ENCODE measurements around the gene MTCL1. TPM values are rescaled to one million over a fixed set of nuclear protein-coding genes. Genes with fewer than 3 reads are reported as not detected.

Gene MTCL1
- total RNA-seq, 1 experiment from 2014 or later = 55.4 TPM

DNA sequence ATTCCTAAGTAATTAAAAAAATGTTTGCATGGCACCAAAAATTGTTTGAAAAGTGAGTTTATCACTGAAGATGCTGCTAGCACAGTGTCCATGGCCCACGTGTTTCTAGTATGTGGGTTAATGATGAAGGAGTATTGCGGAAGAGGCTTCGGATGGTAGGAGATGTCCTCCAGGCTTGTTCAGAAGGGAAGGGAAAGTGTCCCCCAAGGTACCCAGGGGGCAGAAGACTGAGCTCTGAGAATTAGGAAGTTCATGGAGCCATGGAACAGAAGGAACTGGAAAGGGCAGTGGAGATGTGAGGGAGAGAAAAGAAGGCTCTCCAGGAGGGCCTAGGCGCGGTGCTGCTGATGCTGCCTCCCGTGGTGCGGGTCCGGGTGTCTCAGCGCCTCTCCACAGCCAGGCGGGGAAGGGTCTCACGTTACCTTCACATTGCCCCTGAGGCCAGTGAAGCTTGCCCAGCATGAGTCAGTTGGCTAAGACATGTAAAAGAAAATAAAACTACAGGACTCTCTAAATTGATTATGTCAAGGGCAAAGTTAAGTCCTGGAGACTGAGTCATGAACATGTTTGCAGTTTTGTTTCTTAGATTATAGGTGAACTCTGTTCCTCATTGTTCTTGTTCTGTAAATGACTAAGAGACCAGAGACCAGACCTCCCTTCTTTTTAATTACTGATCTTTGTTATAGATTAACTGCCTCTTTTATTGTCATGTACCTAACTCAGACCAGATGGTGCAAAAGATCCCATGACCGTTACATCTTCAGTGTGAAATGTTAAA is 89.0 kb downstream of the MTCL1 start:
- DNase-seq (ENCODE audit: low read depth) = peak; percentile 98
- in situ Hi-C loops (cut with HindIII; ENCODE audit: low pct_unique_long_range_greater_than_20kb, low sequenced_read_pairs) = no loop called here

DNA sequence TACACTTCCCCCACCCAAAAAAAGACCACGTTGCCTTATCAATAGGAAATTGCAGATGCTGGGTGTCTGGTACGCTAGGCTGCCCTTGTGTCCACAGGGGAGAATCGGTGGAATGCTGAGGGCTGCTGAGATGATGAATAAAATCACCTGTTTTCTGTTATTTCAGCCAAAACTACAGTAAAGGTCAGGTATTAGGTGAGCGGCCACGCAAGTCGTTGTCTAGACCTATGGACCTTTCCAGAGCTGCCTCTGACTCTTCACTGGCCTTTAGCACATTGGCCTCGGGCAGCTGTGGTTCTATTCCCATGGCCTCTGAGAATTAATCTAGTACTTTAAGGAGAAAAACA is 89.6 kb downstream of the MTCL1 start:
- in situ Hi-C loops (cut with HindIII; ENCODE audit: low pct_unique_long_range_greater_than_20kb, low sequenced_read_pairs) = no loop called here
- no peak for DNase-seq (ENCODE audit: low read depth)

DNA sequence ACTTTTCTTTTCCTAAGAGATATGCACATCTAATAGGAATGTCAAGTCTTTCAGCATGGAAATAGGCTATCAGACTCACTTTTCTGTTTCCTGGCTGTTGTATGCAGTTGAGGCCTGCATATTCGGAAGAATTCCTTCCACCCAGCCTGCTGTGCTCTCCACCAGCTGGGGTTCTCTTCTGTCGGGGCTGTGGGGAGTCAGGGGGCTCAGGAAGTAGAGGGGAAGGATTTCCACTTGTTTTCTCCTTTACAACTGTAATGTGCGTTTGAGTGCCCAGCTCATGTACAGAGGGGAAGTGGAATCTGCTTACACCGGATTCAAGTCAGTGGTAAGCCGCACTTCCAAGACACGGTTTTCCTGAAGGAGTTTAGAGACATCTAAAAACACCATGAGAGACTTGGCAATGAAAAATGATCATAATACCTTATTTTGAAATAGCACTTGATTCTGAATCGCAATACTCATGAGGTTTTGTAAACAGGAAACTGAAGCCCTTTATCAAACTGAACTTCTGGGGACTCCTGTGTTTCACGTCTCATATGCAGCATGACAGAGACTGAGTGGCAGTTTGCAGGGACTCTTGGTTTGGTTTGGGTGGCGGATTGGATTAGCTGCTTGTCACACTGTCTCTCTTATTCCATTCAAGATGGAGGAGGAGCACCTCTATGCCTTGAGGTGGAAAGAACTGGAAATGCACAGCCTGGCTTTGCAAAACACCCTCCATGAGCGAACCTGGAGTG is 90.4 kb downstream of the MTCL1 start:
- in situ Hi-C loops (cut with HindIII; ENCODE audit: low pct_unique_long_range_greater_than_20kb, low sequenced_read_pairs) = no loop called here
- no peak for DNase-seq (ENCODE audit: low read depth)

DNA sequence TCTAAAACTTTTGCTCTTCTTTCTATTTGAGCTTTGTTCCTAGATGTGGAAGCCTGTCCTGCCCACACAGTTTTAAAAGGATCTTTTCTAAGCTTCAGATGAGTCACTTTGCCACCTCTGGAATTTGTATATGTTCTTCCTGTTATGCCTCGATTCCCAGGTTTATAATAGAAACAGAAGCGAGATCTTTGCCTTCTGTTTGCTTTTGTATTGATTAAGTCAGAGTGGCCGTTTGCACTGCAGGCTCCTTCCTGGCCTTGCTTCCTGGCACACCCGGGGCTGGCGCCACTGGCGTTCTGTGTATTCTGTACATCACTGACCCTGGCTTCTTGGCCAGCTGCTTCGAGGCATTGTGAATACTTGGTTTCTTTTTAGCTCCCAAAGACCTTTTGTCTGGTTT is 91.8 kb downstream of the MTCL1 start:
- in situ Hi-C loops (cut with HindIII; ENCODE audit: low pct_unique_long_range_greater_than_20kb, low sequenced_read_pairs) = no loop called here

DNA sequence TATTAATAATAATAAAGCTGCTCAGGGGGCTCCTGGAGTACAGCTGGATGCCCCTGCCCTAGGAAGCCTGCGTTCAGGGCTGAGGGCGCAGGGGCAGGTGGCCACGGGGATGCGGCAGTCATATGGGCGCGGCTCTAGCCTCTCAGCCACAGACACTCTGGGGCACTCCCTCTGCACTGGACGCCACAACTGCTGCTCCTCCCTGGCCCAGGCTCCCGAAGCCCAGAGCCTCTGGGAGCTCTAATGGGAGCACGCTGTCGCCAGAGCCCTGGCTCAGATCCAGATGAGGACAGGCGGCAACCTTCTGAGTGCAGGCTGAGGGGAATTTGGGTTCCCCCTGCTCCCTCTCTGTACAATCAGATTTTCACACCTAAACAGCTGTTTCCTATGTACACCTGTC is 93.6 kb downstream of the MTCL1 start:
- DNase-seq (ENCODE audit: low read depth) = no peak
- in situ Hi-C loops (cut with HindIII; ENCODE audit: low pct_unique_long_range_greater_than_20kb, low sequenced_read_pairs) = no loop called here

More for the DNA sequence above, 91.8 kb downstream of the MTCL1 start:
- DNase-seq (ENCODE audit: low read depth) = no peak

DNA sequence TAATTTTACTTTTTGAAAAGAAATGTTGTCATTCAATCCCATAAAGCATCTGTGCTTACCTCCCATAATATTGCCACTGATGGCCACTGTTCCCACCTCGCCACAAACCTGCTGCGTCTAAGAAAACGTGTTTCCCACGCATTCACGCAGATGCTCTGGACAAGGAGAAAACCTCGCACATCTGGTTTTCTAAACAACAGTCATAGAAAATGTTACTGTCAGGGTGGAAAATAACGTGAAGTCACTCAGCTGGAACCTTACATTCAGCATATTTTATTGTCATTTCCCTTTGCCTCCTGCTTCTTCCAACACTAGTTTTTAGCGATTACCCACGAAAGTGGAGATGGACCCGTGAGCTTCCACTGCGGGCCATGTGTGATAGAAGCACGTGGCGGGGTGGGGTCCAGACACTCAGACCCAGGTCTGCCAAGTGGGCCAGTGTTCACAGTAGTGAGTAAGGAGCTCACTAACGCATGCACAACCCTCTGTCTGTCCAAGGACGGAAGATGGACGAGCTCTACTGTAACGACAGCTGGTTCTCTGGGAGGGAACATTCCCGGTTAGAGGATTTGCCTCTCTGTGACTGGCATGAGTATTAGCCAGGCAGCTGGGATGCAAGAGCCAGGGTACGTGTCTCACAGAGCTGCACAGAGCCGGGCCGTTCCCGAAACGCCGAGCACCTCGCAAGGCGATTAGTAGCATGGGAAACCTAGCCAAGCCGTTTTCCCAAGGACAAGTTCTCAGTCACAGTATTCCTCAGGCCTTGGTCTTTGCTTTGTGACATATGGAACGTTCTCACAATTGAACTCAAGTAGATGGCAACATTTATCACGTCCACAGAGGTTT is 94.5 kb downstream of the MTCL1 start:
- no peak for DNase-seq (ENCODE audit: low read depth)
- in situ Hi-C loops (cut with HindIII; ENCODE audit: low pct_unique_long_range_greater_than_20kb, low sequenced_read_pairs) = no loop called here

DNA sequence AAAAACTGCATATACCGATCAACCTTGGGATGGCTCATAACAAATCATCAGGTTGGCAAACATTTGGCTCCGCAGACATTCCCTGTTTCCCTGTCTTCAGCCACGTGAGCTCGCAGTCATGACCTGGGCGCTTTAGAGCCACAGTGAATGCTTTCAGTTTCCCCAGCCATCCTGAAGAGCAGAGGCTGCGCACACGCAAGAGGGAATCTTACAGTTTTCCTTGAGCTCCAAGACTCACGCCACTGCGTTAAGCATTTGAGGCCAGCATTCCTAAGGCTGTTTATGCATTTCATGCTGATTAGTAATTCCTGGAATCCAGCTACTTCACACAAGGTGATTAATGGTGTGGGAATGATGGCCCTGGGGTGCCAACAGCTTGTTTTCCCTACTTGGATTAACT is 95.1 kb downstream of the MTCL1 start:
- in situ Hi-C loops (cut with HindIII; ENCODE audit: low pct_unique_long_range_greater_than_20kb, low sequenced_read_pairs) = no loop called here
- peak; percentile 97 for DNase-seq (ENCODE audit: low read depth)

DNA sequence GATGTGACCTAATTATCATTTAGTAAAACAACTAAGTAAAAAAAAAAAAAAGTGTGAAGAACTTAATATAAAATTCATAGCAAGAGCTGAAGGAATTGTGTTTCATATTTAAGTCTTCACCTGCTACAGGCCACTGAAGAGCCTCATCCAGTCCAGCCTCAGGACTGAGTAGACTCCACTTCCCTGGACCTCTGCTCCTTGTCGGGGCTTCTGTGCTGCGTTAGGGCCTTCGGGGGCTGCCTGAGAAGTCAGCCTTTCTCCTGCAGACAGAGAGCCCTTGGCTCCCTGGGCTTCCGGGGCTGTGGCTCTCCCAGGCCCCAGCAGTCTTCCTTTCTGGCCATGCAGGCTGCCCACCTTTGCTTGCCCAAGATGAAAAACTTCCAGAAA is 95.5 kb downstream of the MTCL1 start:
- in situ Hi-C loops (cut with HindIII; ENCODE audit: low pct_unique_long_range_greater_than_20kb, low sequenced_read_pairs) = no loop called here
- DNase-seq (ENCODE audit: low read depth) = no peak

DNA sequence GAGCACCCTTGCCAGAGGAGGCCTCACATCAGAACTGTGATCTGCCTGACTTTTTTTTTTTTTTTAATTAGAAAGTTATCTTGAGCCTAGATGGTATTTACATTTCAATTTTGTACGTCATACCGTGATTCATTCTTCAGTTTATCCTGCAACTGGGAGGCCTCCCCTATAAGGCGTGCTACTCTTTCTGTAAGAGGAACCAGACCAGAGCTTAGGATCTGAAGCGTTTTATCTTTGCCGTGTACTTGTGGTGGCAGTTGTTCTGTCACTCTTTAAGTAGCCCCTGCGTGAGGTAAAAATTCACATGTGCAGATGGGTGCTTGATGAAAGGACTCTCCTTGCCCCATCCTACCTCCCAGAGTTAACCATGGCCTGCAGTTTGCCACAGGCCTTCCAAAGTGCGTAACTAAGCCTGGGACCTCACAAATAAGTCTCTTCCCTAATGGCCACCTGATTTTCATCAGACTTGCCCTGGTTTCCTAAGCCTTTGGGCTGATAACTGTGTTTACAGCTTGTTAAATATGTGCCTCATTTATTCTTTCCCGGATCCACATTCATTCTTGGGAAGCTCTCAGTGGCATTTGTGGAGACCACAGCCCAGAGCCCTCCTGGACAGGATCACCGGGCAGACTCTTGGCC is 96.0 kb downstream of the MTCL1 start:
- in situ Hi-C loops (cut with HindIII; ENCODE audit: low pct_unique_long_range_greater_than_20kb, low sequenced_read_pairs) = no loop called here
- DNase-seq (ENCODE audit: low read depth) = peak; percentile 81

DNA sequence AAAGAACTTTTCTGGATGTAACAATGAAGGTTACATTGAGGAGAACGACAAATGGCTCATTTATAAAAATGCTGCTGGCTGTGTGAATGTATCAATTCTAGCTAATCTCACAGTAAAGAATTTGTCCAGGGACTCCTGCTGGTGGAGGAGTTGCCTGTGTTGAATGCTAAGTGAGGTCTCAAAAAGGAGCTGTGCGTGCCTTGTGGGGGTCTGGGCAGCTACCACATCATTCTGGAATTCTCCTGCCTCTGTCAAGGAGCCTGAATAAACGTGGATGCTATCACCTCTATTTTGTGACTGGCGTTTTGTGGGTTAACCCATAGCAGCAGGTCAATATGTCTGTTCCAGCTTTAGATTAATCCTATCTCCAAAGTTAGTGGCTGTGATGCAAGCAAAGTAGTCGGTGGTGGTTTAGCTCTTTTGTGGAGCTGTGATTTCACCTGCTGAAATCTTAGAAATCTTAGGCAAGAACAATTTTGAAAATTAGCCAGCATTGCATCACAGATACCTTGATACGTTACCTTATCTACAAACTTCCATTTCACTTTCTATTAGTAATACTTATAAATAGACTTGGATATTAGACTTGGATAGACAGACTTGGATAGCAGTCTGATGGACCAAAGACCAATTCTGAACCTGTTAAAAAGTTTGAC is 96.8 kb downstream of the MTCL1 start:
- in situ Hi-C loops (cut with HindIII; ENCODE audit: low pct_unique_long_range_greater_than_20kb, low sequenced_read_pairs) = no loop called here

DNA sequence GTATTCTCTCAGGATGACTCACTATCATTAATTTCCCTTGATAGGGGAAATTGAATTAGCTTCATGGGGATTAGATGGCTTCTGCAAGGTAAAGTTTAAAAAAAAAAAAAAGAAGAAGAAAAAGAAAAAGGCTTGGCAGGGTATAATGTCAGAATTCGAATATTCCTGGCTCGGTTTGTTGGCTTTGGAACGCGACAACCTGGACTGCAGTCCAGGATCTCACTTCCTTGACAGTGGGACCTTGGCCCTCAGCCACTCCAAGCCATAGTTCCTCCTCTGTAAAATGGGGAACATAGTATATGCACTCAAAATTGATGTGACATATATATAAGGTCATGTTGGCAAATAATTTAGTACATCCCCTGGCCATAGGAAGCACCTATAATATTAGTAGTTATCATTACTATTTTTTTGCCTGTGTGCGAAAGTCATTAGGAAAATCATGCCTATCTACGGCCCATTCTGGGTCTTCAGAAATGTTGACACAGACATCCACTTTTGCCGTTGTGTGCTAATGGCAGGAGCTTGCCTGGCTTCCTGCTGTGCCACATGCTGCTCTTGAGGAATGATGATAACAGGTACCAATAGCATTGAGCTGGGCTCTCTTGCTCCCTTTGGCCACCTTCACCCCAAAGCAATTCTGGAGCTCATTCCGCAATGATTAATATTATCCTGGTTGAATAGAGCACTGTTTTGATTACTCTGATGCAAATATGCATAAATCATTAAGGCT is 97.9 kb downstream of the MTCL1 start:
- in situ Hi-C loops (cut with HindIII; ENCODE audit: low pct_unique_long_range_greater_than_20kb, low sequenced_read_pairs) = no loop called here
- DNase-seq (ENCODE audit: low read depth) = no peak

More for the DNA sequence above, 96.8 kb downstream of the MTCL1 start:
- no peak for DNase-seq (ENCODE audit: low read depth)

DNA sequence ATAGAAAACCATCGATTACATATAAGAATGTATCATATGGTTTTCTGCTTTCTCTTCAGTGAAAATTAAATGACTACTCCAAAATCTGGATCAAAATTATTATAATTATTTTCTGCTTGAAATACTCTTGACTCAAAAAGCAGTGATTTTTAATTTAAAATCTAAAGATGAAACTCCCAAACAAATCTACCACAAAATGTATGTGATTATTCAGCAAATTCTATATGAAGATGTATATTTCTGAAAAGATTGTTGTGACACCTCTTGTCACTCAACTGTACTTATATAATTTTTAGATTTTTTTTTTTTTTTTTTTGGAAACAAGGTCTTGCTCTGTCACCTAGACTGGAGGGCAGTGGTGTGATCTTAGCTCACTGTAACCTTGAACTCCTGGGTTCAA is 98.6 kb downstream of the MTCL1 start:
- DNase-seq (ENCODE audit: low read depth) = no peak
- in situ Hi-C loops (cut with HindIII; ENCODE audit: low pct_unique_long_range_greater_than_20kb, low sequenced_read_pairs) = no loop called here

DNA sequence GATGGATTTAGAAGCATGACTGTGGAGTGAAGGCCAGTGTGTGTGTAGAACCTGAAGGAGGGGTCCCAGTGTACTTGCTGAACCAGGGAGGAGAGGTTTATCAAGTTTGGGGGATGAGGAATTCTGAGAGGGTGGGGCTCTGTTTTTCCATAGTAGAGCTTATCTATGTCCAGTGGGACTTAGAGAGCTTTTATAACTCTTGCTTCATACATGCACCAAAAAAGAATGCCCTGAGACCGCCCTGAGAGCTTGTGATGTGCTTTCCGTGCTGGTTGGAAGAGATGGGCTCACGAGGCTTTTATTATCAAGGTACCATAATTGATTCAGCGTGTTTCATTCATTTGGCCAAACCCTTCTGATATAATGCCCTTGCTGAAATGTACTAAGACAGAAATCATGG is 100.2 kb downstream of the MTCL1 start:
- in situ Hi-C loops (cut with HindIII; ENCODE audit: low pct_unique_long_range_greater_than_20kb, low sequenced_read_pairs) = no loop called here
- DNase-seq (ENCODE audit: low read depth) = no peak

DNA sequence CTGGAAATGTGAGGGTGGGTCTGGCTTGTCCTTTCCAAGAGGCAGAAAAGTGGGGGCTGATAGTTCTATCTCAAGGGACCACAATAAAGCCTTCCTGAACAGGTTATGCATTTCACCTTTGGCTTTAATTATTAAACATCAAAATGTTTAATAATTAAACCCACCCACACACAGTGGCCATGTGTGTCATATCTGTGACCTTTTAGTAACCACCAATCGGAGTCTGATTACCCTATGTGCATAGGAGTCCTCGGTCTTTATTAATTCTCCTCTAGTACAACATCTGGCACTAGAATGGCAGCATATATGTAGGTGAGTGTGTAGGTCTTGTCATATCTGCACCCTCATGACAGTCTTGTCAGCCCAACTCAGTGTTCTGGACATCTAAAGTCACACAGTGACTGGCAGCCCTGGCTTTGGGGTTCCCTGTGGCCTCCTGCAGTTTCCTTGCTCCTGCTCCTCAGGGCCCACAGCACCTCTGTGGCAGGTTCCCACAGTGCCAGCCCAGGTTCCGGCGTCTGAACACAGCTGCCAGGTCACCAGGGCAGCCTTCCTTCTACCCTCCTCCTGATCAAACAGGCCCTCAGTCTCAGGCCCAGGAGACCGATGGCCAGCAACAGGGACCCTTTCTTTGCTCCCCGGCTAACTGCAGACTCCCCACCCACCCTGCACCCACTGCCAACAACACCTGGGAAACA is 100.9 kb downstream of the MTCL1 start:
- no peak for DNase-seq (ENCODE audit: low read depth)
- in situ Hi-C loops (cut with HindIII; ENCODE audit: low pct_unique_long_range_greater_than_20kb, low sequenced_read_pairs) = no loop called here

DNA sequence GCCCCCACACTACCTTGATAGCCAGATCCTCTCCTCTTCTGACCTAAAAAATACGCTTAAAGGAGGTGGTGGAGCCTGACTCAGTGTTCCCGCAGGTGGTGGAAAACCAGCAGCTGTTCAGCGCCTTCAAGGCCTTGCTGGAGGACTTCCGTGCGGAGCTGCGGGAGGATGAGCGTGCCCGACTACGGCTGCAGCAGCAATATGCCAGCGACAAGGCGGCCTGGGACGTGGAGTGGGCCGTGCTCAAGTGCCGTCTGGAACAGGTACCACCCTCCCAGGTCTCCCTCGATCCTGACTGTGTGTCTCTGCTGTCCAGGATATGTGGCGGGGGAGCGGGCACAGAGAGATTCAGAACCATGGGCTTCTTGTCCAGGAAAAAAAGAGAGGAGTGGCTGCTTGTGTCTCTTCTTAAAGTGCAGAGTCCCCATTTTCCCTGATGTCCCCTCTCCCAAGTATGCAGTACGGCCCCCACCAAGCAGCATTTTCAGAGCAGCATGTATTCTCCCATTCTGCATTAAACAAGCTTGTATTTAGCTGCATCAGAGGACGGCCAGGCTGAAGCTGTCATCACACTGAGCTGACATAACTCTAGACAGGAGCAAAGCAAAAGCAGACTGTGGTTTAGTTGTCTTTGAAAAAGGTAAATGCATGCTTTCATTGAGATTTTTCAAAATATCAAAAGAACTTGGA is 101.6 kb downstream of the MTCL1 start:
- no peak for DNase-seq (ENCODE audit: low read depth)
- in situ Hi-C loops (cut with HindIII; ENCODE audit: low pct_unique_long_range_greater_than_20kb, low sequenced_read_pairs) = no loop called here

DNA sequence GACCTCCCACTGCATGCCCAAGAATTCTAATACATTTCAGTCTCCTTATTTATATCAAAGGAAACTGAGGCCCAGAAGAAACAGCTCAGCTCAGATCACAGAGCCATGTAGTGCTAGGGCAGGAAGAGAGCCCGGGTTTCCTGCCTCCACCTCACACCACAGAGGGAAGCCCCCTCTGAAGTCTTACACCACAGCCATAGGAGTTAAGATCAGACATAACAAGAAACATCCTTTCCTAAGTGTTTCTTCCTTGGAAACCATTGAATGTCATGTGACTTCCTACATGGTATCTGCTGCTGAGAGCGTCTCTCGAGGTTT is 102.1 kb downstream of the MTCL1 start:
- in situ Hi-C loops (cut with HindIII; ENCODE audit: low pct_unique_long_range_greater_than_20kb, low sequenced_read_pairs) = no loop called here
- DNase-seq (ENCODE audit: low read depth) = no peak

DNA sequence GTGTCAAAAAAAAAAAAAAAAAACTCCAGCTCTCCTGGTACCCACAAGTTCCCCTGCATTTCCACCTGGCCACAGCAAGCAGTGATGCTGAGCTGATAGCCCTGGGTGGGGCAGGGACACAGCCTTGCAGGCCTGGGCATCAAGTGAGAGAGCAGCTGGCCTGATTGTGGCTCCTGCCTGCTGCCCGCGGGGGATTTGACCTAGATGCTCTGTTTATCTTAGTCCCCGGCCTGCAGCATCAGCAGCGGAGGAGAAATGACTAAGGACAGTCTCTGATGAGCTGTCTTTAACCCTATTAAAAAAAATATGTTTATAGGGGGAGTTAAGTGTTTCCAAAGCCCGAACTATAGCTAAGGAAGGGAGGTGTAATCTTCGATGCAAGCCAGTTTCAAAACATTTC is 102.6 kb downstream of the MTCL1 start:
- in situ Hi-C loops (cut with HindIII; ENCODE audit: low pct_unique_long_range_greater_than_20kb, low sequenced_read_pairs) = no loop called here
- no peak for DNase-seq (ENCODE audit: low read depth)
